ENCODE results near the gene MAP9. TPM values are rescaled to one million over a fixed set of nuclear protein-coding genes. Genes with fewer than 3 reads are reported as not detected.

Gene MAP9
- total and polyA plus RNA-seq, 10 of the 15 experiments (the other 5 are each of a cell fraction or from before 2014, with no cell fraction given): 1.2 to 7.0 (median 4.3) TPM

DNA sequence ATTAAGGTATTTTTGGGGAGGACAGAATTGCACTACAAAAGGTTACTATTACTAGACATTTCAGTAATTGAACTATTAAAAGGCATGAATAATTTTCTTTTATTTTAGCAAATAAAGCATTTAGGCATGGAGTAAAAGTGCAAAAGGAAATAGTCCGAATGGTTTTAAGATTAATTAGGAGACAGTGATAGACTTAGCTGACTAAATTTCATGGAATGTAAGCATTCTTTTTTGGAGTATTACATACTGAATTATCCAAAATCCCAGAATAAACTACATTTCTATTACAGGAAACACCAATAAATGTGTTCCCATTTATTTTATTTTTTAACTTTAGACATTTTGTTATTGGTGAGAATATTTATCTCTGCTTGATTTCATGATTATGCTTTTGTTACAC lies 30.7 kb upstream of the MAP9 start:
- BruUV-seq (replicated peaks): no TSS peak
- no peak for FAIRE-seq
- TF ChIP-seq ATF7 (IDR thresholded peaks at IDR 0.05; ENCODE audit: low read depth) (no peak), TCF3 (IDR thresholded peaks at IDR 0.05; ENCODE audit: borderline replicate concordance, insufficient read depth, low read depth, low read length) (no peak), IKZF1 (conservative IDR thresholded peaks at IDR 0.05) (no peak), POLR2AphosphoS5 (IDR thresholded peaks at IDR 0.05; ENCODE audit: low read length) (no peak), SPI1 (IDR thresholded peaks at IDR 0.05; ENCODE audit: borderline replicate concordance, insufficient read depth, low read depth, low read length) (no peak), POU2F2 (IDR thresholded peaks at IDR 0.05; ENCODE audit: borderline replicate concordance, low read depth, low read length) (no peak), ZNF24 (IDR thresholded peaks at IDR 0.05) (no peak), PAX8 (IDR thresholded peaks at IDR 0.05) (no peak), SUZ12 (IDR thresholded peaks at IDR 0.05; ENCODE audit: unreplicated experiment) (no peak)
- TF ChIP-seq, protein P1, sequence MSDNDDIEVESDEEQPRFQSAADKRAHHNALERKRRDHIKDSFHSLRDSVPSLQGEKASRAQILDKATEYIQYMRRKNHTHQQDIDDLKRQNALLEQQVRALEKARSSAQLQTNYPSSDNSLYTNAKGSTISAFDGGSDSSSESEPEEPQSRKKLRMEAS (IDR thresholded peaks at IDR 0.05; ENCODE audit: low read depth, low read length): no peak
- TF ChIP-seq, protein P2, sequence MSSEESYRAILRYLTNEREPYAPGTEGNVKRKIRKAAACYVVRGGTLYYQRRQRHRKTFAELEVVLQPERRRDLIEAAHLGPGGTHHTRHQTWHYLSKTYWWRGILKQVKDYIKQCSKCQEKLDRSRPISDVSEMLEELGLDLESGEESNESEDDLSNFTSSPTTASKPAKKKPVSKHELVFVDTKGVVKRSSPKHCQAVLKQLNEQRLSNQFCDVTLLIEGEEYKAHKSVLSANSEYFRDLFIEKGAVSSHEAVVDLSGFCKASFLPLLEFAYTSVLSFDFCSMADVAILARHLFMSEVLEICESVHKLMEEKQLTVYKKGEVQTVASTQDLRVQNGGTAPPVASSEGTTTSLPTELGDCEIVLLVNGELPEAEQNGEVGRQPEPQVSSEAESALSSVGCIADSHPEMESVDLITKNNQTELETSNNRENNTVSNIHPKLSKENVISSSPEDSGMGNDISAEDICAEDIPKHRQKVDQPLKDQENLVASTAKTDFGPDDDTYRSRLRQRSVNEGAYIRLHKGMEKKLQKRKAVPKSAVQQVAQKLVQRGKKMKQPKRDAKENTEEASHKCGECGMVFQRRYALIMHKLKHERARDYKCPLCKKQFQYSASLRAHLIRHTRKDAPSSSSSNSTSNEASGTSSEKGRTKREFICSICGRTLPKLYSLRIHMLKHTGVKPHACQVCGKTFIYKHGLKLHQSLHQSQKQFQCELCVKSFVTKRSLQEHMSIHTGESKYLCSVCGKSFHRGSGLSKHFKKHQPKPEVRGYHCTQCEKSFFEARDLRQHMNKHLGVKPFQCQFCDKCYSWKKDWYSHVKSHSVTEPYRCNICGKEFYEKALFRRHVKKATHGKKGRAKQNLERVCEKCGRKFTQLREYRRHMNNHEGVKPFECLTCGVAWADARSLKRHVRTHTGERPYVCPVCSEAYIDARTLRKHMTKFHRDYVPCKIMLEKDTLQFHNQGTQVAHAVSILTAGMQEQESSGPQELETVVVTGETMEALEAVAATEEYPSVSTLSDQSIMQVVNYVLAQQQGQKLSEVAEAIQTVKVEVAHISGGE (CRISPR knock-in tag; IDR thresholded peaks at IDR 0.05): no peak
- TF ChIP-seq, protein P3, sequence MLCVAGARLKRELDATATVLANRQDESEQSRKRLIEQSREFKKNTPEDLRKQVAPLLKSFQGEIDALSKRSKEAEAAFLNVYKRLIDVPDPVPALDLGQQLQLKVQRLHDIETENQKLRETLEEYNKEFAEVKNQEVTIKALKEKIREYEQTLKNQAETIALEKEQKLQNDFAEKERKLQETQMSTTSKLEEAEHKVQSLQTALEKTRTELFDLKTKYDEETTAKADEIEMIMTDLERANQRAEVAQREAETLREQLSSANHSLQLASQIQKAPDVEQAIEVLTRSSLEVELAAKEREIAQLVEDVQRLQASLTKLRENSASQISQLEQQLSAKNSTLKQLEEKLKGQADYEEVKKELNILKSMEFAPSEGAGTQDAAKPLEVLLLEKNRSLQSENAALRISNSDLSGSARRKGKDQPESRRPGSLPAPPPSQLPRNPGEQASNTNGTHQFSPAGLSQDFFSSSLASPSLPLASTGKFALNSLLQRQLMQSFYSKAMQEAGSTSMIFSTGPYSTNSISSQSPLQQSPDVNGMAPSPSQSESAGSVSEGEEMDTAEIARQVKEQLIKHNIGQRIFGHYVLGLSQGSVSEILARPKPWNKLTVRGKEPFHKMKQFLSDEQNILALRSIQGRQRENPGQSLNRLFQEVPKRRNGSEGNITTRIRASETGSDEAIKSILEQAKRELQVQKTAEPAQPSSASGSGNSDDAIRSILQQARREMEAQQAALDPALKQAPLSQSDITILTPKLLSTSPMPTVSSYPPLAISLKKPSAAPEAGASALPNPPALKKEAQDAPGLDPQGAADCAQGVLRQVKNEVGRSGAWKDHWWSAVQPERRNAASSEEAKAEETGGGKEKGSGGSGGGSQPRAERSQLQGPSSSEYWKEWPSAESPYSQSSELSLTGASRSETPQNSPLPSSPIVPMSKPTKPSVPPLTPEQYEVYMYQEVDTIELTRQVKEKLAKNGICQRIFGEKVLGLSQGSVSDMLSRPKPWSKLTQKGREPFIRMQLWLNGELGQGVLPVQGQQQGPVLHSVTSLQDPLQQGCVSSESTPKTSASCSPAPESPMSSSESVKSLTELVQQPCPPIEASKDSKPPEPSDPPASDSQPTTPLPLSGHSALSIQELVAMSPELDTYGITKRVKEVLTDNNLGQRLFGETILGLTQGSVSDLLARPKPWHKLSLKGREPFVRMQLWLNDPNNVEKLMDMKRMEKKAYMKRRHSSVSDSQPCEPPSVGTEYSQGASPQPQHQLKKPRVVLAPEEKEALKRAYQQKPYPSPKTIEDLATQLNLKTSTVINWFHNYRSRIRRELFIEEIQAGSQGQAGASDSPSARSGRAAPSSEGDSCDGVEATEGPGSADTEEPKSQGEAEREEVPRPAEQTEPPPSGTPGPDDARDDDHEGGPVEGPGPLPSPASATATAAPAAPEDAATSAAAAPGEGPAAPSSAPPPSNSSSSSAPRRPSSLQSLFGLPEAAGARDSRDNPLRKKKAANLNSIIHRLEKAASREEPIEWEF (IDR thresholded peaks at IDR 0.05; ENCODE audit: insufficient replicate concordance, low read depth, low read length): no peak
- TF ChIP-seq, protein P4, sequence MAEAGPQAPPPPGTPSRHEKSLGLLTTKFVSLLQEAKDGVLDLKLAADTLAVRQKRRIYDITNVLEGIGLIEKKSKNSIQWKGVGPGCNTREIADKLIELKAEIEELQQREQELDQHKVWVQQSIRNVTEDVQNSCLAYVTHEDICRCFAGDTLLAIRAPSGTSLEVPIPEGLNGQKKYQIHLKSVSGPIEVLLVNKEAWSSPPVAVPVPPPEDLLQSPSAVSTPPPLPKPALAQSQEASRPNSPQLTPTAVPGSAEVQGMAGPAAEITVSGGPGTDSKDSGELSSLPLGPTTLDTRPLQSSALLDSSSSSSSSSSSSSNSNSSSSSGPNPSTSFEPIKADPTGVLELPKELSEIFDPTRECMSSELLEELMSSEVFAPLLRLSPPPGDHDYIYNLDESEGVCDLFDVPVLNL (IDR thresholded peaks at IDR 0.05; ENCODE audit: low read depth, low read length): no peak
- TF ChIP-seq, protein P5, sequence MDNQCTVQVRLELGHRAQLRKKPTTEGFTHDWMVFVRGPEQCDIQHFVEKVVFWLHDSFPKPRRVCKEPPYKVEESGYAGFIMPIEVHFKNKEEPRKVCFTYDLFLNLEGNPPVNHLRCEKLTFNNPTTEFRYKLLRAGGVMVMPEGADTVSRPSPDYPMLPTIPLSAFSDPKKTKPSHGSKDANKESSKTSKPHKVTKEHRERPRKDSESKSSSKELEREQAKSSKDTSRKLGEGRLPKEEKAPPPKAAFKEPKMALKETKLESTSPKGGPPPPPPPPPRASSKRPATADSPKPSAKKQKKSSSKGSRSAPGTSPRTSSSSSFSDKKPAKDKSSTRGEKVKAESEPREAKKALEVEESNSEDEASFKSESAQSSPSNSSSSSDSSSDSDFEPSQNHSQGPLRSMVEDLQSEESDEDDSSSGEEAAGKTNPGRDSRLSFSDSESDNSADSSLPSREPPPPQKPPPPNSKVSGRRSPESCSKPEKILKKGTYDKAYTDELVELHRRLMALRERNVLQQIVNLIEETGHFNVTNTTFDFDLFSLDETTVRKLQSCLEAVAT (IDR thresholded peaks at IDR 0.05): no peak

More for the DNA sequence above, 30.7 kb upstream of the MAP9 start:
- in situ Hi-C loops (cut with MboI) (no loop called here), intact Hi-C loops (cut with micrococcal nuclease; ENCODE audit: unreplicated experiment) (no loop called here)
- Histone ChIP-seq H3K27me3 (replicated peaks in 1 of 2; ENCODE audit: control insufficient read depth in 2 of 2, insufficient read depth in 2 of 2, low read length in 1 of 2) (no peaks in the 10 kb centered on the region), H4K20me1 (ENCODE audit: control insufficient read depth, insufficient read depth) (no peaks in the 10 kb centered on the region), H3K4me1 (ENCODE audit: control insufficient read depth, insufficient read depth, low read length) (no peaks in the 10 kb centered on the region), H2AFZ (ENCODE audit: control insufficient read depth, low read depth, low read length) (no peak overlapping the region), H3K27ac (ENCODE audit: control insufficient read depth, insufficient read depth) (no peak overlapping the region), H3K9me3 (replicated peaks; ENCODE audit: control insufficient read depth, insufficient read depth, low read length) (no peaks in the 10 kb centered on the region), H3K4me3 (no peak overlapping the region), H3K9ac (ENCODE audit: control insufficient read depth, insufficient read depth, low read length) (no peak overlapping the region), H3K79me2 (ENCODE audit: control insufficient read depth, insufficient read depth, low read length) (no peaks in the 10 kb centered on the region), H3K4me2 (ENCODE audit: control insufficient read depth, insufficient read depth) (no peak overlapping the region), H3K36me3 (ENCODE audit: control insufficient read depth in 2 of 2, insufficient read depth in 2 of 2, low read length in 1 of 2) (no peaks in the 10 kb centered on the region)
- ChIA-PET RAD21 (ENCODE audit: unreplicated experiment) (no interaction called here), POLR2A (no interaction called here), CTCF (no interaction called here), SMC1A (ENCODE audit: uncharacterized antibody, unreplicated experiment) (interaction anchor here (0.5 kb wide), 1 partner anchor 1108 kb away, joined by 3 read pairs; no protein-coding TSS in a partner anchor)
- DNase-seq (ENCODE audit: low read depth, low spot score): no peak
- ATAC-seq: no peak
- 4% methylated on average over 1 of the region's 1 CpG for WGBS (ENCODE audit: insufficient coverage, insufficient replicate concordance, low lambda C conversion rate, missing lambda C conversion rate)

All from GM12878 (cell line).